Astrocyte of the spinal cord (primary cell): ENCODE measurements around the gene PHKG2.
"Not testable (repeated sequence)": the region's sequence is repeated elsewhere in the genome, so short reads cannot be mapped to it uniquely, and the experiment has no call there.

Experiments used
- DNase-seq: peaks from one replicate; pipeline ENCODE4 v3.0.0; 2011; ENCODE audit warnings: low read depth, low spot score
- H3K4me3 ChIP-seq: 2 replicates; pipeline ENCODE4 v1.5.1; 2011; ENCODE audit warnings: low read depth, mild to moderate bottlenecking, low read length, moderate library complexity
- CTCF ChIP-seq: IDR thresholded peaks from 2 replicates; pipeline ENCODE4 v1.5.1; 2012; ENCODE audit warnings: low read depth, mild to moderate bottlenecking, low read length, inconsistent platforms
- in situ Hi-C: cut with HindIII; loops from 2 replicates; pipeline ENCODE4 v1.10.0; 2017; ENCODE audit warnings: low sequenced_read_pairs

PHKG2 gene

DNA sequence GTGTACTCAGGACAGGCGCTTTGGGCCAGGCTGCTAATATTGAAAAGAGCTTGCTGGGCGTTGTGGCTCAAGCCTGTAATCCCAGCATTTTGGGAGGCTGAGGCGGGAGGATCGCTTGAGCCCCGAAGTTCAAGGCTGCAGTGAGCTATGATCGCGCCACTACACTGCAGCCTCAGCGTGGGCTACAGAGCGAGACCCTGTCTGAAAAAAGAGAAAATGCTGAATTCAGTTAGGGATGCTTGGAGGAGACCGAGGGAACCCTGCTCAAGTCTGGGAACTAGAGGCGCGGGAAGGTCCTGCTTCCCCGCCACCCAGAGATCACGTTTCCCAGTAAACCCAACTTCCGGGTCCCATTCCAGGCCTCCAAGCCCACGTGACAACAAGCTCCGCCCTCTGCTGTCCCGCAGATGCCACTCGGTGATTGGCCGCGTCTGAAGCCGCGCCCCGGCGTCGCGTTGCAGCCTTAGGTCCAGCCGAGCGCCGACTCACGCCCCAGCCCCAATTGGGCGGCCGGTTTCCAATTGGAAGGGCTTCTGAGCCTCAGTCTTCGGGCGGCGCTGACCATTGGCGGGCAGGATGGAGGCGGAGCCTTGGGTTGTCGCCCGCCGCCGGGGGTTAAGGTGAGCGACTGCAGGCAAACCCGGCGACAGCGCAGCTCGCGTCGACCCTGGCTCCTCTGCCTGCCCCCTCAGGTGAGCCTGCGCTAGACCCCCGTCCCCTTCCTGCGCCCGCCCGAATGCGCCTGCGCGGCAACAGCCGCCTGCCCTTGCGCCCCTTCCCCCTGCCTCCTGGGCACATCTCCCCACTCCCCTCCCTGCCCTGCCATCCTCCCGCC, at the start of gene PHKG2:
TSS of gene PHKG2 (plus strand) at position 627 of the 835 bp plus-strand sequence. CDS start 396 bp downstream, outside the sequence.
- in situ Hi-C loops: no loop called here
- peak; percentile 99 for DNase-seq
- H3K4me3 ChIP-seq: peak within 1 kb of the TSS; percentile 75
- no peak for TF ChIP-seq CTCF

DNA sequence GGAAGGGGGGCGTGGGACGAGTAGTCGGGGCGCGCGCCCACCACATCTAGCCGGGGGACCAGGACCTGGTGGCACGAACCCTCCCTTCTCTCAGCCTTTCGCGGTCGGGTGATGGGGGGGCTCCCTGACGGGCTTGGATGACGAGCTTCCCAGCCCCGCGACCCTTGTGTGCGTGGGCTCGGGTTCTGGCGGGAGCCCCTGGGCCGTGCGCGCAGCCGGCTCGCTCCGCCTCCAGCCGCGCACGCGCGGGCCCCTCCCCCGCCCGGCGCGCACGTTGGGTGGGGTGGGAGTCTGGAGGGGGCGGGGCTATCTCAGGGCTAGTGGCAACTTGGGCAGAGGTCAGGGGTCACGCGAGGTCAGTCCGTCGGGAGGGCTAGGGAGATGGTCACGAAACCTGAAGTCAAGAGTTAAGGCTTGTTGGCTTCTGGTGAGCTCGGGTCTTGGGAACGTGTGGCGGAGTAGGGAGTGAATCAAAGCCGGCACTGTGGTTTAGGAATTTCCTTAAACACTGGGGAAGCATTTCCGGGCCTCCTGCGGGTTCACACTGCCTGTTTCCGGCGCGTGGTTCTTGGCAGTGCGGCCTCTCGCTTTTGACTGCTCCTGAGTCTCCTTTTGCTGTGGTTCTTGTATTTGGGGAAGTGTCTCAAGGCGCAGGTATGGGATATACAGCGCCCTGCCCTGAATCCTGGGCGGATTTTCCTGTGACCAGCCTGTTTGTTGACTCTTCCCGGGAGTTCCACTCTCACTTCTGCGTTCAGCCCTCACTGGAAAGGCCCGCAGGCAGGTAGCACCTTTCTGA, 49.2 kb upstream of the PHKG2 start, which contains the start of gene SRCAP:
TSS of gene SRCAP (plus strand) at position 356 of the 799 bp plus-strand sequence. CDS start 1,654 bp downstream, outside the sequence.
- TF ChIP-seq CTCF: no peak
- peak within 1 kb of the TSS; percentile 96 for H3K4me3 ChIP-seq
- DNase-seq: peak; percentile 74
- in situ Hi-C loops: no loop called here

GRCh38 chr16:30699615-30700099, 48.6 kb upstream of the PHKG2 start:
- in situ Hi-C loops: no loop called here
- no peak for TF ChIP-seq CTCF
- H3K4me3 ChIP-seq: peak overlapping the region; percentile 96
- DNase-seq: no peak

- no peak for TF ChIP-seq CTCF
- H3K4me3 ChIP-seq: no peak overlapping the region
Measured at GRCh38 chr16:30700491-30700890, 47.7 kb upstream of the PHKG2 start.

GRCh38 chr16:30700971-30701370, 47.3 kb upstream of the PHKG2 start:
- DNase-seq: no peak
- H3K4me3 ChIP-seq: no peak overlapping the region
- in situ Hi-C loops: no loop called here
- no peak for TF ChIP-seq CTCF

More at GRCh38 chr16:30700491-30700890, 47.7 kb upstream of the PHKG2 start:
- in situ Hi-C loops: no loop called here
- DNase-seq: peak; percentile 32

- H3K4me3 ChIP-seq, DNase-seq, in situ Hi-C loops: not testable (repeated sequence)
Measured at GRCh38 chr16:30703071-30703470, 45.2 kb upstream of the PHKG2 start.
